ENCODE data around the gene C1QTNF2. TPM values are rescaled to one million over a fixed set of nuclear protein-coding genes. Genes with fewer than 3 reads are reported as not detected.

Gene C1QTNF2
- total and polyA plus RNA-seq, 2 of the 8 experiments (the other 6 are each of a cell fraction or from before 2014, with no cell fraction given), result 1.0 to 2.0 TPM

DNA sequence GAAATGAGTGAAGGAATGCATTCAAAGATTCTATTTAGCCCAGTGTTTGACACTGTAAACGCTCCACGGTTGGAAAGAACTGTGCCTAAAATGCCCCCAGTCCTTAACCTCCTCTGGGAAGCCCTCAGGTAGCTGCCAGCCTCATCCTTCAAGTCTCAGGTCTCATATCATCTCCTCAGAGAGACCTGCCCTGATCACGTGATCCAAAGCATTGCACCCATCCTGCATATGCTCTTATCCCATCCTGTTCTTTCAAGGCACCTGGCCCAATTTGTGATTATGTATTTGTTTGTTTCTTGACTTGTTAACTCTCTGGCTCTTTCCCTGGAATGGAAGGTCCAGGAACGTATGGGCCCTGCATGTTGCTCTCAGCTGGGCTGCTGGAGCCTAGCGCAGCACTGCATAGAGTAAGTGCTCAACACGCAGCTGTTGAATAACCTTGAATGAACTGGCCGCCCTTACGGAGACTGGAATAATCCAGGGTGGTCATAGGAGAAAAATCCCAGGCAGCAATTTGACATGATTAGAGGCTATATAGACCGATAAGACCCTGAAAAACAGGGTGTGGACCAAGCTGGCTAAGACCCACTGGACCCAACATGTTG lies 8.7 kb downstream of the C1QTNF2 start:
- Histone ChIP-seq H2BK120ac (replicated peaks; ENCODE audit: low read depth, low read length) (no peak overlapping the region), H2BK20ac (ENCODE audit: low read length) (no peak overlapping the region), H4K8ac (ENCODE audit: extremely low read depth, insufficient read depth, low read length) (no peak overlapping the region), H3K79me2 (ENCODE audit: control insufficient read depth in 1 of 2, insufficient read depth in 2 of 2, low read length in 2 of 2) (no peaks in the 10 kb centered on the region), H3K27me3 (replicated peaks in 1 of 4; ENCODE audit: control insufficient read depth in 3 of 4, extremely low read depth in 1 of 4, insufficient read depth in 3 of 4, low read length in 3 of 4) (no peaks in the 10 kb centered on the region; a peak in 1 of 7 replicates), H3K4me2 (ENCODE audit: insufficient read depth in 1 of 2, low read depth in 2 of 2, low read length in 2 of 2) (no peak overlapping the region), H4K91ac (replicated peaks; ENCODE audit: insufficient read length, low read length) (no peak overlapping the region), H2AFZ (ENCODE audit: low read length) (no peak overlapping the region), H3K23me2 (ENCODE audit: low read depth, low read length) (no peaks in the 10 kb centered on the region), H4K5ac (ENCODE audit: insufficient read length, low read depth, low read length) (no peak overlapping the region), H4K20me1 (replicated peaks in 1 of 2; ENCODE audit: control insufficient read depth in 1 of 2, insufficient read depth in 2 of 2, low read length in 2 of 2) (no peaks in the 10 kb centered on the region), H3K27ac (ENCODE audit: low read depth, low read length) (no peak overlapping the region), H3K4ac (replicated peaks; ENCODE audit: insufficient read length, low read depth, low read length) (no peak overlapping the region), H3K36me3 (ENCODE audit: control insufficient read depth in 2 of 4, insufficient read depth in 4 of 4, low read length in 3 of 4) (no peaks in the 10 kb centered on the region), H2BK5ac (ENCODE audit: low read depth, low read length) (no peak overlapping the region), H3K18ac (ENCODE audit: extremely low read depth, low read length) (no peak overlapping the region), H2BK12ac (ENCODE audit: low read depth, low read length) (no peak overlapping the region), H3K23ac (ENCODE audit: insufficient read length) (no peak overlapping the region), H2BK15ac (ENCODE audit: low read length) (no peak overlapping the region), H3K9ac (replicated peaks in 1 of 4; ENCODE audit: extremely low read depth in 1 of 4, low read depth in 3 of 4, low read length in 3 of 4) (no peak overlapping the region), H2AK5ac (ENCODE audit: low read depth, low read length) (no peak overlapping the region), H3K4me3 (ENCODE audit: extremely low read depth in 1 of 4, insufficient read depth in 2 of 4, low read depth in 3 of 4, low read length in 4 of 4) (no peak overlapping the region), H3K4me1 (replicated peaks in 1 of 4; ENCODE audit: control insufficient read depth in 3 of 4, insufficient read depth in 4 of 4, low read length in 3 of 4) (peaks cover 0 to 2% (median 1%) of the 10 kb centered on the region in 4 experiments; a peak in 5 of 7 replicates), H3K9me3 (ENCODE audit: insufficient read depth in 2 of 2, low read depth in 1 of 2, low read length in 1 of 2) (no peaks in the 10 kb centered on the region), H3K14ac (ENCODE audit: insufficient read length) (no peak overlapping the region), H3K56ac (replicated peaks; ENCODE audit: insufficient read length, low read depth, low read length) (no peak overlapping the region), H3K79me1 (ENCODE audit: low read depth, low read length) (no peaks in the 10 kb centered on the region)
- FAIRE-seq (no peak), DNase-seq (ENCODE audit: low read depth in 1 of 2, low spot score in 2 of 2) (no peak)
- CTCF ChIA-PET (ENCODE audit: partially characterized antibody), result interaction anchor here (0.8 to 2.2 kb wide), 3 partner anchors 10 to 33 kb away, joined by 3 to 8 read pairs (median 5); no protein-coding TSS in a partner anchor
- WGBS, 2 experiments (ENCODE audit: extremely low coverage in 1 of 2, insufficient coverage in 1 of 2, insufficient read length in 1 of 2, insufficient replicate concordance in 2 of 2, low coverage in 1 of 2, low lambda C conversion rate in 2 of 2, missing lambda C conversion rate in 1 of 2), result 83% methylated on average over 9 of the region's 9 CpGs; no CpG with 5 or more reads in 1 of the 2 experiments
- TF ChIP-seq CREB1 (IDR thresholded peaks at IDR 0.05) (no peak), CBX8 (IDR thresholded peaks at IDR 0.05; ENCODE audit: borderline replicate concordance, low read depth, low read length) (no peak), RXRA (IDR thresholded peaks at IDR 0.05; ENCODE audit: insufficient read depth, low read depth, low read length) (no peak), SP1 (IDR thresholded peaks at IDR 0.05; ENCODE audit: low read depth, low read length) (no peak), ASH2L (IDR thresholded peaks at IDR 0.05; ENCODE audit: low read length) (no peak), SIX5 (IDR thresholded peaks at IDR 0.05; ENCODE audit: low read depth, low read length) (no peak)
- POLR2A ChIA-PET (ENCODE audit: partially characterized antibody), result interaction anchor here (1.1 to 1.5 kb wide), 2 partner anchors 8 to 321 kb away, joined by 3 to 4 read pairs; partner anchors contain the start of gene C1QTNF2
